GM12864 (cell line): Measurements from ENCODE around the gene HS3ST6.

Experiments
- DNase-seq: peaks from one replicate; pipeline ENCODE4 v3.0.0-alpha.2; 2011; ENCODE audit warnings: low read depth
- H3K4me3 ChIP-seq: 2 replicates; pipeline ENCODE4 v1.5.1; 2011; ENCODE audit warnings: mild to moderate bottlenecking, low read depth, low read length, control low read depth
- TF ChIP-seq, protein P1 (sequence below): IDR thresholded peaks from 2 replicates; pipeline ENCODE4 v1.5.1; 2011; ENCODE audit warnings: low read depth, mild to moderate bottlenecking, moderate library complexity, low read length, control low read depth, inconsistent platforms; ENCODE audit errors: missing control alignments

The HS3ST6 gene

DNA sequence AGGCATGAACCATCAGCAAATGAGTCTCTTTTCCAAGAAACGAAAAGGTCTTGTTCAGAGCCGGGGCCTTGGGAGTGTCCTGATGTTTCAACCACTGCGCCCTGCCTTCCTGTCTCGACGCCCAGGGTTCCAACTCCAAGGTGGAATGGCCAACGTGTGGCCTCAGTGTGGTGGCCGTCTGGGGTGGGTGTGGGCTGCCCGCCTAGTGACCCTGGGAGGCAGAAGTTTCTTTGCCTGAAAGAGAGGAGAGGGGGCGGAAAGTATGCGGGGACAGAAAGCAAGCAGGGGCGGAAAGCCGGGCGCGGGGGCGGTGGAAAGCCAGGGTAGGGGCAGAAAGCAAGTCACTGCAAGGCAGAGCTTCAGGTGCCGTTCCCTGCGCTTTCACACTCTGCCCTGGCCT is 20.7 kb upstream of the HS3ST6 start:
- H3K4me3 ChIP-seq = no peak overlapping the region
- TF ChIP-seq, protein P1, sequence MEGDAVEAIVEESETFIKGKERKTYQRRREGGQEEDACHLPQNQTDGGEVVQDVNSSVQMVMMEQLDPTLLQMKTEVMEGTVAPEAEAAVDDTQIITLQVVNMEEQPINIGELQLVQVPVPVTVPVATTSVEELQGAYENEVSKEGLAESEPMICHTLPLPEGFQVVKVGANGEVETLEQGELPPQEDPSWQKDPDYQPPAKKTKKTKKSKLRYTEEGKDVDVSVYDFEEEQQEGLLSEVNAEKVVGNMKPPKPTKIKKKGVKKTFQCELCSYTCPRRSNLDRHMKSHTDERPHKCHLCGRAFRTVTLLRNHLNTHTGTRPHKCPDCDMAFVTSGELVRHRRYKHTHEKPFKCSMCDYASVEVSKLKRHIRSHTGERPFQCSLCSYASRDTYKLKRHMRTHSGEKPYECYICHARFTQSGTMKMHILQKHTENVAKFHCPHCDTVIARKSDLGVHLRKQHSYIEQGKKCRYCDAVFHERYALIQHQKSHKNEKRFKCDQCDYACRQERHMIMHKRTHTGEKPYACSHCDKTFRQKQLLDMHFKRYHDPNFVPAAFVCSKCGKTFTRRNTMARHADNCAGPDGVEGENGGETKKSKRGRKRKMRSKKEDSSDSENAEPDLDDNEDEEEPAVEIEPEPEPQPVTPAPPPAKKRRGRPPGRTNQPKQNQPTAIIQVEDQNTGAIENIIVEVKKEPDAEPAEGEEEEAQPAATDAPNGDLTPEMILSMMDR = no peak
- no peak for DNase-seq

DNA sequence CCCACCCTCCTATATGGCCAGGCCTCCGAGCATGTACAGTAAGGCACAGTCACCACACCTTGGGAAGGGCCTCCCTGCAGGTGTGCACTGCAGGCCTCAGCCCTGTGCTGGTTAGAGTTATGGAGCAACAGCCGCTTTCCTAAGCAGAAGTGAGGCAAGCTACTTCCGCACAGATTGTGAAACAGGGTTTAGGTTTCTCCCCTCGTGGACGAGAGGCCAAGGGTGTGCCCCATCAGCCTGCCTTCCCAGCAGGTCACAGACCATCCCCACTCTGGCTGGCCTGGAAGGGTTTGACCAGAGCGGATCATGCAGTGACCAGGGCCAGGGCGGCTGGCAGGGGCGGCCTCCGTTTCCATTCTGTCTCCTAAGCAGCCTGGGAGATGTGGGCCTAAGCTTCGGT is 20.1 kb upstream of the HS3ST6 start:
- H3K4me3 ChIP-seq = no peak overlapping the region
- DNase-seq = no peak

GRCh38 chr16:1936945-1937479 is 18.8 kb upstream of the HS3ST6 start:
- TF ChIP-seq, protein P1 = no peak
- H3K4me3 ChIP-seq = no peak overlapping the region
- no peak for DNase-seq

More for the DNA sequence above, 20.1 kb upstream of the HS3ST6 start:
- TF ChIP-seq, protein P1 = no peak

DNA sequence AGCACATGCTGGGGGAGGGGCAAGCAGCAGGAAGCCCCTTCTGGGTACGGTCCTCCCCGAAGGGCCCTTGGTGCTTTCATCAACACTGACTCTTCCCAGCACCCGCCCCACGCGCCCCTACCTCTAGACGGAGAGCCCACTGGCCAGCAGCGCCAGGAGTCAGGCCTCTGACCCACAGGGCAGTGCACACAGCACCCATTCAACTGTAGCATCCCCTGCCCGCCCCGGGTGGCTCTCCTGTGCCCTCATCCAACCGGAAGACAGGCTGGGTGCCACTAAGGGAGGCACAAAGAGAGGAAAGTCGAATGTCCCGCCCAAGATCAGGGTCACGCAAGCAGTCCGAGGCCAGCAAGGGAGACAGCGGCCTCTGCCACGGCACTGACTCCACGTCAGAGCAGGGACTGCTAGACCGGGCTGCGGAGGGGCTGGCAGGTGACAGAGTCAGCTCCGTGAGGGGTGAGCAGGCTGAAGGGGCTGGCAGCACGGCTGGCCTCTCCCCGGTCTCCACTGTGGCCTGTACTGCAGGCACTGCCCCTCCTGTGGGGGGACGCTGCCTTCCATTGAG is 15.0 kb upstream of the HS3ST6 start:
- DNase-seq = no peak
- H3K4me3 ChIP-seq = no peak overlapping the region
- TF ChIP-seq, protein P1 = no peak

- H3K4me3 ChIP-seq = no peak overlapping the region
- no peak for DNase-seq
- TF ChIP-seq, protein P1 = no peak
These were observed 14.1 kb upstream of the HS3ST6 start for GRCh38 chr16:1932050-1933028.

- no peak for DNase-seq
- TF ChIP-seq, protein P1 = no peak
- no peak overlapping the region for H3K4me3 ChIP-seq
These were observed 12.1 kb upstream of the HS3ST6 start for GRCh38 chr16:1930338-1930720.
